ENCODE results near the gene IRX2. TPM values are rescaled to one million over a fixed set of nuclear protein-coding genes. Genes with fewer than 3 reads are reported as not detected.

The IRX2 gene
- polyA plus RNA-seq, 4 donors: 0.52 to 28.4 (median 24.0) TPM

- DNase-seq (ENCODE audit: low read depth in 4 of 4, low spot score in 3 of 4): no peak
Measured at GRCh38 chr5:2742921-2743679, 8.4 kb downstream of the IRX2 start.

DNA sequence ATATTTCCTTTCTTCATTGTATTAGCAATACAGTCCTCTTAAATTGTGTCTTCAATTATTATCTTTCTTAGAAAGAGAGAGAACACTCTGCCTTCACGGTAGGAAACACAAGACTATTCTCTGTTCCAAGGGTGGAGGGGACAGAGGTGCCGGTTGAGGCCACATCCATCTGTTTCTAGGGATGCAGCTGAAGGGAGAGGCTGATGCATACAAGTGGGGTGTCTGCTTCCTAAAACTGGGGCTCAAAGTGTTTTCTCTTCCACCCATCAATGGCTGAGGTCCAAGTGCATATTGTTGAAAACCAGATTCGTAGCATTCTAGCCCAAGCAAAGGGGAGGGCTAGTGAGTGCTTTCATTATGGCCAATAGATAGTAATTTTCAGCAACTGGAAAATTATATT lies 9.5 kb downstream of the IRX2 start:
- DNase-seq (ENCODE audit: low read depth in 4 of 4, low spot score in 3 of 4): no peak

DNA sequence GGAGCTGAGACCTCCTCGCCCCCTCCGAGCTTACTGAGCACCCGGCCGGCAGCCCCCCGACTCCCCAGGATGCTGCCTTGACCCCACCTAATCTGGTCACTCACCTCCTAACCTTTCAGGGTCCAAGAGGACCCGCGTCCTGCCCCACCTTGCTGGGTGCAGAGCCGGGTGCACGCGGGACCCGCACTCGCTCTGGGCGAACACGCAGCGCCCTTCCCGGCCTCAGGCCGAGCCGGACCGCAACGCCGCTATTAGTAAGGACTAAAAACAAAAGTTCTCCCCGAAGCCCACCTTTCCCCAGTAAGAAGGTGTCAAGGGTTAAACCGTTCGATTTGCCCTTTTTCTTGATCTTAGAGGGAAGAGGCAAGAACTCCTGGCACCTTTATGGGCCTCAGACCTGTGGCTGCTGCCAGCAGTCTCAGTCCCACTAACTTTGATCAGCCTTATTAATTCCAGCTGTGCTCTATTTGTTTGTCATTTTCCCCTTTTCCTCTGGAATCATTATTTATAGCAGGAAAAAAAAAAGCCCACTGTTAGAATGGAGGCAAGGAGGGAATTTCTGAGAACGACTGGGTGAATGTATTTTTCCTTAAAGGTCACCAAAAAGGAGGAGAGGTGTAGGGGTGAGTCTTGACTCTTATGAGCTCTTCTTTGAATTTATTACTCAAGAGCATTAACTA lies 10.5 kb downstream of the IRX2 start:
- DNase-seq (ENCODE audit: low read depth in 4 of 4, low spot score in 3 of 4): no peak

GRCh38 chr5:2740051-2740875 lies 11.2 kb downstream of the IRX2 start:
- no peak for DNase-seq (ENCODE audit: low read depth in 4 of 4, low spot score in 3 of 4)

GRCh38 chr5:2739360-2740050 lies 12.0 kb downstream of the IRX2 start:
- DNase-seq (ENCODE audit: low read depth in 4 of 4, low spot score in 3 of 4): no peak

GRCh38 chr5:2738700-2739359 lies 12.6 kb downstream of the IRX2 start:
- DNase-seq (ENCODE audit: low read depth in 4 of 4, low spot score in 3 of 4): no peak

- no peak for DNase-seq (ENCODE audit: low read depth in 4 of 4, low spot score in 3 of 4)
Measured at GRCh38 chr5:2738156-2738699, 13.2 kb downstream of the IRX2 start.

DNA sequence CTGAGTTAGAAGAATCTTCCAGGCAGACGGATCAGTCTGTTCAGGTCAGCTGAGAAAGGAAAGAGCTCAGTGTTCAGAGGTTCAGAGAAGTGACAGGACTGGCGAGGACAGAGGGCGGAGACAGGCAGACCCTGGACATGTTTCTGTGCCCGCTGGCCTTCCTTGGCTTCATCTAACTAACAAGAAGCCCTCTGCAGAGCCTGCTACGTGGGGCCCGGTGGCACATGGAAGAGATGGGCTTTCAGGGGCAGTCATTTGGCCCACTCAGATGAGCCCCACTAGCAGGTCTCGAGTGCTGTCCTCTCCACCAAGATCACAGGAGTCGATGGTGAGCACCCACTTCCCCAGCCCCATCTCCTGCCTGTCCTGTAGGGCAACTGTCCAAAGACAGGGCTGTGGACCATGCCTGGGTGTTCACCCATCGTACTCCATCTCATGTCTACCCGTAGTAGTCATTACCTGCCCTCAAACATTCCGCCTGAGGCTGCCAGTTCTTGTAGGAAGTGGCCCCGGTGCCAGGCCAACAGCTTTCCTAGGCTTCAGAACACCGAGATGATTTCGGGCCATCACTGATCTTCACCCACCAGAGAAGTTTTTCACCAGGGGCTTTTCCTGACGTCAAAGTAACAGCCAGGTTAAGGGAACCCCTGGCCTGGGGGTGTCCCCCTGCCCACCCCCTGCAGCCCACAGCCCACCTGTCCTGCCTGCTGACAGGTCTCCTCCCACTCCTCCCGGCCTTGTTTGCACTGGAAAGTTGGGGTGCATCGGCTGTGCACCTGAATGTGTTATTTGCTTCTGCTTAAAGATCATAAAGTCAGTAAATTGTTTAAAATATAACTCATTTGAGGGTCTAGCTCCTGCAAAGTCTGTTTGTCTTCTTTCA lies 14.0 kb downstream of the IRX2 start:
- DNase-seq (ENCODE audit: low read depth in 4 of 4, low spot score in 3 of 4): no peak

DNA sequence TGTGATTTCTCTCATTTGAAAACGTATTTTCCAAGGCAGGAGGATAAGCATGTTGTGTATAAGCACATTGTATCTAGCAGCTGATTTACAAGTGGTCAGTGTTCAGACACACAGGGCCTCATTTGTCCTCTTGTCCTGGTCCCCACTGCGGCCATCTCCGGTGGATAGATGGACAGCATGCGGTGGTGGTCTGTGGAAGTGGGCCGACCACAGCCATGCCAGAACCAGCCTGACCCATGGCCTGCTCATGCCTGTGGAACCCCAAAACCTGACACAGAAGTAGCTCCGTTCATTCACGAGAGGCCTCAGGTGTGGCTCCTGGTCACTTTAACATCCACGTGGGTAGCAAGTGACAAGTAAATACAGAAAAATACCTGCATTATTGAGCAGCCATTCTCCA lies 14.6 kb downstream of the IRX2 start:
- no peak for DNase-seq (ENCODE audit: low read depth in 4 of 4, low spot score in 3 of 4)

GRCh38 chr5:2735996-2736395 lies 15.5 kb downstream of the IRX2 start:
- no peak for DNase-seq (ENCODE audit: low read depth in 4 of 4, low spot score in 3 of 4)

DNA sequence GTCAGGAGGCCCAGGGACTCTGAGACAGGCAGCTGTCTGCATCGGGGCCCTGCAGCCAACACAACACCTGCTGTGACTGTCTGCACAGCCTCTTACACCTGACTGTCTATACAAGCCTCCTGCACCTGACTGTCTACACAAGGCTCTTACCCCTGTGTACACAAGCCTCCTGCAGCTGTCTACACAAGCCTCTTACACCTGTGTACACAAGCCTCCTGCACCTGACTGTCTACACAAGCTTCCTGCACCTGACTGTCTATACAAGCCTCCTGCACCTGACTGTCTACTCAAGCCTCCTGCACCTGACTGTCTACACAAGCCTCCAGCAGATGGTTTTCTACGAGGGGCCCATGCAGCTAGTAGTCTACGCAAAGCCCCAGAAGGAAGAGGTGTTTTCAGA lies 18.6 kb downstream of the IRX2 start:
- no peak for DNase-seq (ENCODE audit: low read depth in 4 of 4, low spot score in 3 of 4)

- DNase-seq (ENCODE audit: low read depth in 4 of 4, low spot score in 3 of 4): no peak
Measured at GRCh38 chr5:2732004-2732403, 19.5 kb downstream of the IRX2 start.

DNA sequence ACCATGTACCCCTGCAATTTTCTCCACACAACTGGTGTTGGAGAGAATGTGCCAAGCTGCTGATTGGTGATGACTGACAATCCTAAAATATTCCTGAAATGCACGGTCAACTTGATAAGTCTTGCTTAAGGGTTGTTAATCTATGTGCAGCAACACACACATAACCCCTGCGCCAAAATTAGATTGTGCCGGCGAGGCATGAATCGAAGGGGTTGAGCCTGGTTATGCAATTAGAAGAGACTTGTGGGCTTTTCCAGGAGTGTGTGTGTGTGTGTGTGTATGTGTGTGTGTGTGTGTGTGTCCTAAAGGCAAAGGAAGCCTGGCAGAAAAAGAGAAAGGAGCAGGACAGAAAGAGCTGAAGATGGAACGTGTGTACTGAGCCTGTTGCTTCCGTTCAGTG lies 22.3 kb downstream of the IRX2 start:
- DNase-seq (ENCODE audit: low read depth in 4 of 4, low spot score in 3 of 4): no peak

- no peak for DNase-seq (ENCODE audit: low read depth in 4 of 4, low spot score in 3 of 4)
Measured at GRCh38 chr5:2727550-2727949, 23.9 kb downstream of the IRX2 start.

- DNase-seq (ENCODE audit: low read depth in 4 of 4, low spot score in 3 of 4): no peak
Measured at GRCh38 chr5:2725980-2726765, 25.3 kb downstream of the IRX2 start.

DNA sequence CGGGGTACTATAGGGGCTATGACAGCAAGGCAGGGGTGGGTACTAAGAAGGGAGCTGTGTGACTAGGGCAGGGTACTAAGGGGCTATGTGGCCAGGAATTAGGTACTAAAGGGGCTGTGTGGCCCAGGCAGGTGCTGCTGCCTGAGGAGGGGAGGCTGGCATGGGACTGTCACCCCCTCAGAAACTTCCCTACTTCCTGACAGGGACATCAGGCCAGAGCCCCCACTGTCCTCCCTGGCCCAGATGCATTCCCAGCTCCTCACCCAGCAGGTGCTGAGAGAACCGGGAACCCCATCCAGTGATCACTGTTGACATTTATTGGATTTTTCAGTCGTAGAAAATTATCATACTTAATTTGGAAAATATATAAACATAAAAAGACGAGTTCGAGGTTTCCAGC lies 26.6 kb downstream of the IRX2 start:
- no peak for DNase-seq (ENCODE audit: low read depth in 4 of 4, low spot score in 3 of 4)

- DNase-seq (ENCODE audit: low read depth in 4 of 4, low spot score in 3 of 4): no peak
Measured at GRCh38 chr5:2724031-2724581, 27.4 kb downstream of the IRX2 start.

- no peak for DNase-seq (ENCODE audit: low read depth in 4 of 4, low spot score in 3 of 4)
Measured at GRCh38 chr5:2722901-2723300, 28.6 kb downstream of the IRX2 start.

Measured in left renal pelvis (tissue), 4 donors.